ENCODE measurements around the gene CBX1.

The CBX1 gene

DNA sequence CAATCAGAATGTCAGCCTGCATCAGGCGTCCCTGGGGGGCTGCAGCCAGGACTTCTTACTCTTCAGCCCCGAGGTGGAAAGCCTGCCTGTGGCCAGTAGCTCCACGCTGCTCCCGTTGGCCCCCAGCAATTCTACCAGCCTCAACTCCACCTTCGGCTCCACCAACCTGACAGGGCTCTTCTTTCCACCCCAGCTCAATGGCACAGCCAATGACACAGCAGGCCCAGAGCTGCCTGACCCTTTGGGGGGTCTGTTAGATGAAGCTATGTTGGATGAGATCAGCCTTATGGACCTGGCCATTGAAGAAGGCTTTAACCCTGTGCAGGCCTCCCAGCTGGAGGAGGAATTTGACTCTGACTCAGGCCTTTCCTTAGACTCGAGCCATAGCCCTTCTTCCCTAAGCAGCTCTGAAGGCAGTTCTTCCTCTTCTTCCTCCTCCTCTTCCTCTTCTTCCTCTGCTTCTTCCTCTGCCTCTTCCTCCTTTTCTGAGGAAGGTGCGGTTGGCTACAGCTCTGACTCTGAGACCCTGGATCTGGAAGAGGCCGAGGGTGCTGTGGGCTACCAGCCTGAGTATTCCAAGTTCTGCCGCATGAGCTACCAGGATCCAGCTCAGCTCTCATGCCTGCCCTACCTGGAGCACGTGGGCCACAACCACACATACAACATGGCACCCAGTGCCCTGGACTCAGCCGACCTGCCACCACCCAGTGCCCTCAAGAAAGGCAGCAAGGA is 42.7 kb downstream of the CBX1 start:
- Histone ChIP-seq H3K4me3 (no peak overlapping the region), H3K36me3 (replicated peaks) (peaks cover 78% of the 10 kb centered on the region), H3K9me3 (no peaks in the 10 kb centered on the region), H3K4me1 (peaks cover 20% of the 10 kb centered on the region), H3K27me3 (ENCODE audit: low read depth) (no peaks in the 10 kb centered on the region)
- DNase-seq (ENCODE audit: low spot score in 2 of 2): no peak
- in situ Hi-C loops (cut with MboI; ENCODE audit: low sequenced_read_pairs): no loop called here

DNA sequence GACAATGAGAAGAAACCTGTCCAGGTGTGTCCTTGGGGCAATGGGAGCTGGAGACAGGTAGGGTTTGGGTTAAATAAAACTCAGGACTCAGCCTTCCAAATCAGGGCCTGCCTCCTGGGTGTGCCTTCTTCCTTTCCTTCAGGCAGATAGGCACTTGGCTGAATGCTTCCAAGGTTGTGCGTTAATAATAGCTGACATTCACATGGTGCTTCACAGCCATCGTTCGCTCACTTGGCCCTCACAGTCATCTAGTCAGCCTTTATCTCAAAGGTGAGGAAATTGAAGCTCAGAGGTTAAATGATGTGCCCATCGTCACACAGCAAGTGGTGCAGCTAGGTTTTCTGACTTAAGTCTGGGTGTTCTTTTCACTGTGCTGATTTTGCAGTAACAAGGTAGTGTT is 43.7 kb downstream of the CBX1 start:
- Histone ChIP-seq H3K4me1 (peaks cover 30% of the 10 kb centered on the region), H3K27me3 (ENCODE audit: low read depth) (no peaks in the 10 kb centered on the region), H3K4me3 (no peak overlapping the region), H3K36me3 (replicated peaks) (peaks cover 74% of the 10 kb centered on the region), H3K9me3 (no peaks in the 10 kb centered on the region)
- in situ Hi-C loops (cut with MboI; ENCODE audit: low sequenced_read_pairs): no loop called here
- DNase-seq (ENCODE audit: low spot score in 2 of 2): no peak

DNA sequence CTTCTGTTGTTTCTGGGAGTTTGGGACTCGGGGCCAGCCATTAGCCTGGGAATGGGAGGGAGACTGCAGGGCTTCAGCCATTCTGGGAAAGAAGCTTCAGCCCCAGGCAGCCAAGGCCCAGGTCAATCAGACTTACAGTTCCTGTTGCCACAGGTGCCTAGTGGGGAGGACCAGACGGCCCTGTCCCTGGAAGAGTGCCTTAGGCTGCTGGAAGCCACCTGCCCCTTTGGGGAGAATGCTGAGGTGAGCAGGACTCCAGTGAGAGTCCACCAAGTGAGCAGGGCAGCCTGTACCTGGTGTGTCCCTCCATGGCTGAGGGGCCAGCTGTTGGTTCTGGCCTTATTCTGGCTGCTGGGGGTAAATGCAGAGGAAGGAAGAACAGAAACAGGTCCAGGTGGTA is 44.4 kb downstream of the CBX1 start:
- no peaks in the 10 kb centered on the region for H3K27me3 ChIP-seq (ENCODE audit: low read depth)
- no peak overlapping the region for H3K4me3 ChIP-seq
- H3K4me1 ChIP-seq: peaks cover 36% of the 10 kb centered on the region
- no peaks in the 10 kb centered on the region for H3K9me3 ChIP-seq
- DNase-seq (ENCODE audit: low spot score in 2 of 2): no peak
- H3K36me3 ChIP-seq (replicated peaks): peaks cover 72% of the 10 kb centered on the region
- in situ Hi-C loops (cut with MboI; ENCODE audit: low sequenced_read_pairs): no loop called here

DNA sequence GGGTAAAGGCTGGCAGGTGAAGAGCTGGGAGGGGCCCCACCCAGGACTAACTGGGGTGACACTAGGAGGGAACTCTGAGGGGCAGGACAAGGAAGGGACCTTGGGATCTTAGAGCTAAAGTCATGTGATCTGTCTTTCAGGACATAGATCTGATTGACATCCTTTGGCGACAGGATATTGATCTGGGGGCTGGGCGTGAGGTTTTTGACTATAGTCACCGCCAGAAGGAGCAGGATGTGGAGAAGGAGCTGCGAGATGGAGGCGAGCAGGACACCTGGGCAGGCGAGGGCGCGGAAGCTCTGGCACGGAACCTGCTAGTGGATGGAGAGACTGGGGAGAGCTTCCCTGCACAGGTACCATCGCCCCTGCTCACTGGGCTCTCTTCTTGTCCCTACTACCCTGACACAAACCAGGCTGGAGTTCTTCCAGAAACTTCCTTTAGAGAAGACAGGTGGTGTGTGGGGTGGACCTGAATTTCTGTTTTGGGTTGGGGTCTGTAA is 45.0 kb downstream of the CBX1 start:
- H3K4me1 ChIP-seq: peaks cover 41% of the 10 kb centered on the region
- H3K36me3 ChIP-seq (replicated peaks): peaks cover 67% of the 10 kb centered on the region
- H3K9me3 ChIP-seq: no peaks in the 10 kb centered on the region
- no peak overlapping the region for H3K4me3 ChIP-seq
- no peak for DNase-seq (ENCODE audit: low spot score in 2 of 2)
- in situ Hi-C loops (cut with MboI; ENCODE audit: low sequenced_read_pairs): no loop called here
- H3K27me3 ChIP-seq (ENCODE audit: low read depth): no peaks in the 10 kb centered on the region

DNA sequence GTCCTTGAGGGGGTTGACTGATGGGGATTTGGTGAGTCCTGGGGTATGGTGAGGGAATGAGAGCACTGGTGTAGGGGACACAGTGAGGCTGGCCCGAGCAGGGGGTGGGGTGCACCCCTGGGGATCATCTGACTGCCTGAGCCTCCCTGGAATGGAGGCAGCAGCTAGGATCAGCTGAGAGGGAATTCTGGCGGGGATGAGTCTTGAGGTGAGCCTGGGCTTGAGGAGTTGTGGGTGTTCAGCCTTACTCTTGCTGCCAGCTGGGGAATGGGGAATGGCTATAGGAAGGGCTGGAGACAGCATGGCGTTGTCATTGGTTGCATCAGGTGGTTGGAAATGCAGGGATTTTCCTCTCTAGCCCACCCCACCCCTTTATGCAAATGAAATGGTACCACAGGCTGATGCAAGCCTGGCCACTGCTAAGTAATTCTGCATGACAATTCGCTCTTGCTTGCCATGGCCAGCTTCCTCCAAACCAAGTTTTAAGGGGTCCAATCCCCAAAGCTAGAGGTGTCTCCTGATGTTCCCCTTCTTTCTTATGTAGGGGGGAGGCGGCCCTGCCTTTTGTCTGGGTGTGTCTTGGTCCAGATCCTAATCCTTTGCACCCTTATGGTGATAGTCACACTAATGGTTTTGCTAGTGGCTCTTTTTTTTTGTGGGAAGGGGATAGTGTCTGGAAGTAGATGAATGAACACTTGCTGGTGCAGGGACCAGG is 45.6 kb downstream of the CBX1 start:
- DNase-seq (ENCODE audit: low spot score in 2 of 2): peak; percentile 79 to 83
- H3K4me1 ChIP-seq: peaks cover 46% of the 10 kb centered on the region
- H3K36me3 ChIP-seq (replicated peaks): peaks cover 71% of the 10 kb centered on the region
- H3K4me3 ChIP-seq: no peak overlapping the region
- in situ Hi-C loops (cut with MboI; ENCODE audit: low sequenced_read_pairs): no loop called here
- no peaks in the 10 kb centered on the region for H3K9me3 ChIP-seq
- no peaks in the 10 kb centered on the region for H3K27me3 ChIP-seq (ENCODE audit: low read depth)

DNA sequence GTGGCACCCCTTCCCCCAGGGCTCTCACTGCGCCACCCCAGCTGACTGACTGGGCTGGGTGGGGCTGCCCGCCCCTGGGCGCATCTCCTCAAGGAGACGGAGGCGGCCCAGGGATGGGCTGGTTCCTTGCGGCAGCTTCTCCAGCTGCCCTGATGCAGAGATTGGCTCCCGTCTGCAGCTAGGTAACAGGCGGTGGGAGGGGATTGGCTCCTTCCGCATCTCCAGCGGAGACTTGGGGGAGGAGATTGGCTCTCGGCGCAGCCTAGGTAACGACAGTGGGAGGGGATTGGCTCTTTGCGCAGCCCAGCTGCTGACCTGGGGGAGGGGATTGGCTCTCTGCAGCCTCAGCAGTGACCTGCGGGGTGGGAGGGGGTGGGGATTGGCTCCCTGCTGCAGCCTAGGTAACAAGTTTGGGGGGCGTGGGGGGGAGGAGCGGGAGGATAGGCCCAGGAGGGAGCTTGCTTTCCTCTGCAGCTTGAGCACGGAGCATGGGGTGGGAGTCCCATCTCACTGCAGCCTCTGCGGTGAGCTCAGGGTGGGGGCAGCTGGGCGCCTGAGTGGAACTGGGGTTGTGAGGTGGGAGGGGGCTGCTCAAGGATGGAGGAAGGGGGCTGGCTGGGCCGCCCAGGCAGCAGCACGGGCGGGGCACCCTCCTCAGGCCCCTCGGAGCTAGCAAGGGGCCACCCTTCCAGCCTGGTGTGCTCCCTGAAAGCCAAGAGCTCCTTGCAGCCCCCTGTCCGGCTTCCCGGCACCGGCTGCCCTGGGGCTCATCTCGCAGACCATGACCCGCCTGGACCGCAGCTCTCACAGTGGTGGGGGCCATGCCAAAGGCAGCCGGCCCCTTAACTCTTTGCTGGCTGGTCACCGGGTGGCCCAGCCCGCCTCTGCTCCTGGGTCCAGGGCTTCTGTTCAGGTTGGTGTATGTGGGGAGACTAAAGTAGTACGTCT is 46.8 kb downstream of the CBX1 start:
- peaks cover 55% of the 10 kb centered on the region for H3K4me1 ChIP-seq
- H3K4me3 ChIP-seq: no peak overlapping the region
- peaks cover 67% of the 10 kb centered on the region for H3K36me3 ChIP-seq (replicated peaks)
- DNase-seq (ENCODE audit: low spot score in 2 of 2): peak in 1 of 2 experiments; percentile 39
- H3K9me3 ChIP-seq: no peaks in the 10 kb centered on the region
- in situ Hi-C loops (cut with MboI; ENCODE audit: low sequenced_read_pairs): no loop called here
- no peaks in the 10 kb centered on the region for H3K27me3 ChIP-seq (ENCODE audit: low read depth)

DNA sequence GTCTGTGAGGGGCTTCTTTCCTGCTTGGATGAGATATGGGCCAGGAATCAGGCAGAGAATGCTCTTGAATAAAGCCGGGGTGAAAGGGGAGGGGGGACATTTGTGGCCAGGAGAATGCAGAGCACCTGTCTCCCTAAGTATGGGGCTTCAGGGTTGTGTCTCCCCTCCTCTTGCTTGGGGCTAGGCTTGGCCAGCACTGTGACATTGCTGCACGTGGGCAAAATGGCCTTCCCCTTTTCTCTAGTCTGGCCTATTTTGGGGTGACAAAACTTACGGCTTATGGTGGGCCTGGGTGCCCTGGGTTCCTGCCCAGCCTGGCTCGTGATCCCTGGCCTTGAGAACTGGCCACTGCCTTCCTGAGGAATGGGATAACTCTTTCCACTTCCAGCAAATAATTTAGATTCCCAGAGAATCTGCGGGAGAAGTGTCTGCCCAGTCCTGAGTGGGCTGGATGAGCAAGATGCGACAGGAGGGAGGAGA is 47.5 kb downstream of the CBX1 start:
- no peaks in the 10 kb centered on the region for H3K9me3 ChIP-seq
- H3K36me3 ChIP-seq (replicated peaks): peaks cover 60% of the 10 kb centered on the region
- in situ Hi-C loops (cut with MboI; ENCODE audit: low sequenced_read_pairs): no loop called here
- H3K4me3 ChIP-seq: no peak overlapping the region
- H3K4me1 ChIP-seq: peaks cover 55% of the 10 kb centered on the region
- no peaks in the 10 kb centered on the region for H3K27me3 ChIP-seq (ENCODE audit: low read depth)
- DNase-seq (ENCODE audit: low spot score in 2 of 2): no peak

DNA sequence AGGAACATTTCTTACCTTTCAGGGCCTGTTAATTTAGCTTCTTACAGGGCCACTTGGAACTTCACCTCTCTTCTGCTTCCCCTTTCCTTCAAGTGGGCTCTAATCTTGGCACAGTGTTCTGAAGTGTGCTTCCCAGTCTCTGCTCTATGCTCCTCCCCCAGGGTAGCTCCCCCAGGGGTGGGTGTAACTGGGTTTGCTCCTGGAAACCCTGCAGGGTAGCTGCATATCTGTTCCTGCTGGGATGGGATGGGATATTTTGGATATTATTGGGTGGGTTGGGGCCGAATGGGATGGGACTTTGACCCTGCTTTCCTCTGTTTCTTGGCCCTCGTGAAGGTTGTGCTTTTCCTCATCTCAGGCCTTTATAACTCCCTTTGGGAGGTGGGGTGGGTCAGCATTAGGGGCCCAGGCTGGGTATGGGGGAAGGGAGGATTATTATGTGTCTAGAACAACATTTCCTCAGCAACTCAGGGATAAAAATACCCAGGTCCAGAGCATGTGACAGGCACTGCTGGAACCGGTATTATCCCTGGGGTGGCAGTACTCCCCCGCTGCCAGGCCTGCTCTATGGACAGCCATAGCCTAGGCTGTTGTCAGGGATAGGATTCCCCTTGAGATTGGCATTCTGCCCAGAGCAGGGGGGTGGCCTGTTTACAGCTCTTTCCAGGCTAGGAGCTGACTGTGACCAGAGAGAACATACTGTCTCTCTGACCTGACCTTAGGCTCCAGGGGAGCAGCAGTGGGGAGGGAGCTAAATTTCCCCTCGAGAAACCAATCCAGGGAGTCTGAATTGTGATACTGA is 48.1 kb downstream of the CBX1 start:
- peaks cover 53% of the 10 kb centered on the region for H3K36me3 ChIP-seq (replicated peaks)
- in situ Hi-C loops (cut with MboI; ENCODE audit: low sequenced_read_pairs): no loop called here
- peak in 1 of 2 experiments; percentile 76 for DNase-seq (ENCODE audit: low spot score in 2 of 2)
- peaks cover 55% of the 10 kb centered on the region for H3K4me1 ChIP-seq
- H3K9me3 ChIP-seq: no peaks in the 10 kb centered on the region
- H3K27me3 ChIP-seq (ENCODE audit: low read depth): no peaks in the 10 kb centered on the region
- H3K4me3 ChIP-seq: no peak overlapping the region

DNA sequence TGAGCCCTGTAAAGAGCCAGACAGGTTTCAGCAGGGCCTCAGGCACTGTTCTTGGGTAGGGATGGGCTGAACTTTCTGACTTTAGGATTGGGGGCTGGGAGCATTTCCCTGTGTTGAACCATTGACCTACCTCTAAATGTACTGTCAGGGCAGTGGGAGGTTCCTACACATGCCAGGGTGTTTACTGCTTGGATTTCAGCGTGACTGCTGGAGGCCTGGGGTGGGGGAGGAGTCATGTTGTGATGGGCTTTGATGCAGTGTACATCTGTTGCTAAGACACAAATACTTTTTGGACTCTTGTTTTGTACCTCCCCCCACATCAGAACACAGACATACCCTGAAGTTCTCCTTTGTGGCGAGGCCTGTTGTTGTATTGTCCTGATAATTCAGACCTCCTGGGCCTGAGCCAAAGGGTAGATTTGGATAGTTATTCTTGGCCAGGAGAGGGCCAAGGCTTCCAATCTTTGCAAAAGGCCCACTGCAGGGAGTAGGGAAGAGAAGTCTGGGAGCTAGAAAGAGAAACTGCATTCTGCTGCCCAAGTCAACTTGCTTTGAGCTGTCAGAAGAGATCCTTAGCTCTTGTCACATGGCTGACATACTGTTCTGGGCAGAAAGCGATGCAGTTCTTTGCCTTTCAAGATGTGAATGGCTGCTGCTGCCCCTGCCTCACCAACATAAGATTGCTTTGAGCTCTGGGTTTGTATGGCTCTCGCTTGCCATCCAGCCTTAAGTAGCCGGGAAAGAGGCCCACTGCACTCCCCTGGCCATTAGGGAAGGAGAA is 49.4 kb downstream of the CBX1 start:
- H3K27me3 ChIP-seq (ENCODE audit: low read depth): no peaks in the 10 kb centered on the region
- no peak overlapping the region for H3K4me3 ChIP-seq
- in situ Hi-C loops (cut with MboI; ENCODE audit: low sequenced_read_pairs): no loop called here
- peaks cover 41% of the 10 kb centered on the region for H3K36me3 ChIP-seq (replicated peaks)
- DNase-seq (ENCODE audit: low spot score in 2 of 2): peak; percentile 82 to 83
- H3K4me1 ChIP-seq: peaks cover 64% of the 10 kb centered on the region
- H3K9me3 ChIP-seq: no peaks in the 10 kb centered on the region

DNA sequence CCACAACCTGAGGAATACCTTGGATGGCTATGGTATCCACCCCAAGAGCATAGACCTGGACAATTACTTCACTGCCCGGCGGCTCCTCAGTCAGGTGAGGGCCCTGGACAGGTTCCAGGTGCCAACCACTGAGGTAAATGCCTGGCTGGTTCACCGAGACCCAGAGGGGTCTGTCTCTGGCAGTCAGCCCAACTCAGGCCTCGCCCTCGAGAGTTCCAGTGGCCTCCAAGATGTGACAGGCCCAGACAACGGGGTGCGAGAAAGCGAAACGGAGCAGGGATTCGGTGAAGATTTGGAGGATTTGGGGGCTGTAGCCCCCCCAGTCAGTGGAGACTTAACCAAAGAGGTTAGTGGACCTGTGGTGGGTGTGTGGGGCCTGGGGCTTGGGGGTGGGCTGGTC is 50.0 kb downstream of the CBX1 start:
- Histone ChIP-seq H3K27me3 (ENCODE audit: low read depth) (no peaks in the 10 kb centered on the region), H3K4me3 (no peak overlapping the region), H3K36me3 (replicated peaks) (peaks cover 34% of the 10 kb centered on the region), H3K4me1 (peaks cover 69% of the 10 kb centered on the region), H3K9me3 (no peaks in the 10 kb centered on the region)
- in situ Hi-C loops (cut with MboI; ENCODE audit: low sequenced_read_pairs): no loop called here
- DNase-seq (ENCODE audit: low spot score in 2 of 2): no peak

DNA sequence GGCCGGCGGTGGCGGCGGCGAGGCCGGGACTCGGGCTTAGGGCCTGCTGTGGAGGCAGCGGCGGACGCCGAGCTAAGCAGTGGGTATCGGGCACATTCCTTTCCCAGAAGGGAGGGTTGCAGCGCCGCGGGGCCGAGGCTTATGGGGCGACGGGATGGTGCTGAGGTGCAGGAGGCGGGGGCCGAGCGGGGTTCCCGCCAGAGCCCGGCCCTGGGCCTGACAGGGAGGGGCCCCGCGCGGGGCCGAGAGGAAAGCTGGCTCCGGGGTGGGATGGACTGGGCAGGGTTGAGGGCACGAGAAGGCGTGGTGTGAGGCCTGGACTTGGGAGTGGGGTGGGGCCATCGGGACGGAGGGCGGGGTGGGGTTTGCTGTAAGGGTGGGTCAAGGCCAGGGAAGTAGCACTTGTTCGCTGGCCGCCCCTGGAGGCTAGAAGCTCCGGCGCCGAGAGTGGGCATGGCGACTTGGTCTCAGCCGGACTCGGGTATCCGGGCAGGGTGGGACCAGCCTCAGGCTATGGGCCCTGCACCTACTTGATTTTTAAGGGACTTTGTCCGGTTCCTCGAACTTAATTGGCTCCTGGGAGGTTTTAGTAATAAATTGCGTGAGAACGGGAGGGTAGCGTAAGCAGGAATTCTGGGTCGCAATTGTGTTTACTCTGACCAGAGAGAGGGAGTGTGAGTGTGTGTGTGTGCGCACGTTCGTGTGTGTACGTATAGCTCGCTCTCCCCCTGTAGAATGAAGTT is 52.7 kb downstream of the CBX1 start:
- DNase-seq (ENCODE audit: low spot score in 2 of 2): peak; percentile 76 to 95
- H3K27me3 ChIP-seq (ENCODE audit: low read depth): no peaks in the 10 kb centered on the region
- H3K4me1 ChIP-seq: peaks cover 53% of the 10 kb centered on the region
- H3K4me3 ChIP-seq: peak overlapping the region; percentile 88
- H3K9me3 ChIP-seq: no peaks in the 10 kb centered on the region
- in situ Hi-C loops (cut with MboI; ENCODE audit: low sequenced_read_pairs): no loop called here
- peaks cover 21% of the 10 kb centered on the region for H3K36me3 ChIP-seq (replicated peaks)
